Measurements from ENCODE around the gene DHX32. TPM values are rescaled to one million over a fixed set of nuclear protein-coding genes. Genes with fewer than 3 reads are reported as not detected.

DHX32 gene
- polyA plus RNA-seq, 1 donor (not counting 4 experiments of a cell fraction or from before 2014, with no cell fraction given): 48.3 TPM

DNA sequence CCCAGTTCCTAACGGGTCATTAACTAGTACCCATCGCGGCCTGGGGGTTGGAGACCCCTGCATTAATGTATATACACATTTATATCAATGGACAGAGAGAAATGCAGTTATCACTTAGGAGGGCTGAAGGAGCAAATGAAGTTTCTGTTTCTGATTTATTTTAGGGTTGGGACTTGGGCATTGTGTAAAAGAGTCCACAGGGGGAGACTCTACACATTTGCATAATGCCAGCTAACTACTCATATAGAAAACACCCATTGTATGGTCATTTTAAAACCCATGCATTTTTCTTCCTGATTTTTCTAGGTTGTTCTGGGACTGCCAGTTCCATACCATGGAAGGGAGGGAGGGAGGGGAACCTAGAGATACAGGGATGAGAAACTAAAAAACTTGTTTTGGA, 34.2 kb downstream of the DHX32 start:
- Histone ChIP-seq H3K36me3 (ENCODE audit: control insufficient read depth in 2 of 2, extremely low read depth in 1 of 2, insufficient read depth in 2 of 2, low read length in 2 of 2) (peaks cover 11 to 20% of the 10 kb centered on the region in 2 experiments), H3K79me2 (ENCODE audit: control insufficient read depth, insufficient read depth, low read length) (no peaks in the 10 kb centered on the region), H3K9me1 (ENCODE audit: control insufficient read depth, extremely low read depth, insufficient read depth, low read length) (no peaks in the 10 kb centered on the region), H3K4me2 (ENCODE audit: control insufficient read depth, extremely low read depth, insufficient read depth, low read depth, low read length) (no peak overlapping the region), H3K27me3 (ENCODE audit: control insufficient read depth, extremely low read depth, insufficient read depth, low read length) (no peaks in the 10 kb centered on the region), H3K4me3 (ENCODE audit: control insufficient read depth in 2 of 3, extremely low read depth in 1 of 3, insufficient read depth in 2 of 3, low read depth in 1 of 3, low read length in 3 of 3) (no peak overlapping the region), H3K4me1 (ENCODE audit: control insufficient read depth, extremely low read depth, insufficient read depth, low read length) (no peaks in the 10 kb centered on the region), H4K20me1 (ENCODE audit: control insufficient read depth, extremely low read depth, insufficient read depth, low read length) (no peaks in the 10 kb centered on the region), H2AFZ (ENCODE audit: control insufficient read depth, low read length) (no peak overlapping the region), H3K9me3 (ENCODE audit: control insufficient read depth, low read depth, low read length) (no peaks in the 10 kb centered on the region), H3K27ac (ENCODE audit: control insufficient read depth, insufficient read depth, low read length) (no peak overlapping the region), H3K9ac (ENCODE audit: control insufficient read depth, extremely low read depth, insufficient read depth, low read length) (no peak overlapping the region)
- DNase-seq (ENCODE audit: low read depth, low spot score) (no peak), FAIRE-seq (no peak)
- dilution Hi-C loops (cut with MboI; ENCODE audit: extremely low pct_ligation_motif_present, low sequenced_read_pairs): no loop called here
- no peak for TF ChIP-seq EZH2 (IDR thresholded peaks at IDR 0.05; ENCODE audit: low read length)
- TF ChIP-seq, protein P1, sequence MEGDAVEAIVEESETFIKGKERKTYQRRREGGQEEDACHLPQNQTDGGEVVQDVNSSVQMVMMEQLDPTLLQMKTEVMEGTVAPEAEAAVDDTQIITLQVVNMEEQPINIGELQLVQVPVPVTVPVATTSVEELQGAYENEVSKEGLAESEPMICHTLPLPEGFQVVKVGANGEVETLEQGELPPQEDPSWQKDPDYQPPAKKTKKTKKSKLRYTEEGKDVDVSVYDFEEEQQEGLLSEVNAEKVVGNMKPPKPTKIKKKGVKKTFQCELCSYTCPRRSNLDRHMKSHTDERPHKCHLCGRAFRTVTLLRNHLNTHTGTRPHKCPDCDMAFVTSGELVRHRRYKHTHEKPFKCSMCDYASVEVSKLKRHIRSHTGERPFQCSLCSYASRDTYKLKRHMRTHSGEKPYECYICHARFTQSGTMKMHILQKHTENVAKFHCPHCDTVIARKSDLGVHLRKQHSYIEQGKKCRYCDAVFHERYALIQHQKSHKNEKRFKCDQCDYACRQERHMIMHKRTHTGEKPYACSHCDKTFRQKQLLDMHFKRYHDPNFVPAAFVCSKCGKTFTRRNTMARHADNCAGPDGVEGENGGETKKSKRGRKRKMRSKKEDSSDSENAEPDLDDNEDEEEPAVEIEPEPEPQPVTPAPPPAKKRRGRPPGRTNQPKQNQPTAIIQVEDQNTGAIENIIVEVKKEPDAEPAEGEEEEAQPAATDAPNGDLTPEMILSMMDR (optimal IDR thresholded peaks at IDR 0.05 in 1 of 3, IDR thresholded peaks at IDR 0.05 in 1 of 3, conservative IDR thresholded peaks at IDR 0.05 in 1 of 3; ENCODE audit: extremely low read depth in 1 of 3, insufficient read depth in 2 of 3, low read length in 3 of 3): no peak

DNA sequence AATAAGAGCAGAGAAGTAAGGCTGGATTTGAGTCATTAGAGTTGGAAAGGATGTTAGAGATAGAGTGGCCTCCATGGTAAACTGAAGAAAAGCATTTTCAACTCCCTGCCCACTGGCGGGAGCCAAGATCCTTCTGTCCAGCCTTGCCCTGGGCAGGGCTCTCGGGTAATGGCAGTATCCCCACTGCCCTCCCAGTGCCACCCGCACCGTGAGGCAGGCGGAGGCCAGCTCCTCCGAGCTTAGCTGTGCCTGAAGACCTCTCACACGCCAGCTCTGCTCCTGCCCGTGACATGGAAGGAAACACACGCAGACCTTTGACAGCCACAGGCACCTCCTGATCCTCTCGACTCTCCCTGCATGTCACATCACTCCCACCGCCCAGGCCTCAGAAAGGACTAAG, 35.5 kb downstream of the DHX32 start:
- H3K27me3 ChIP-seq (ENCODE audit: control insufficient read depth, extremely low read depth, insufficient read depth, low read length): no peaks in the 10 kb centered on the region
- no peaks in the 10 kb centered on the region for H3K9me3 ChIP-seq (ENCODE audit: control insufficient read depth, low read depth, low read length)
- no peak overlapping the region for H3K27ac ChIP-seq (ENCODE audit: control insufficient read depth, insufficient read depth, low read length)
- no peak overlapping the region for H2AFZ ChIP-seq (ENCODE audit: control insufficient read depth, low read length)
- no peaks in the 10 kb centered on the region for H3K9me1 ChIP-seq (ENCODE audit: control insufficient read depth, extremely low read depth, insufficient read depth, low read length)
- no peak overlapping the region for H3K4me3 ChIP-seq (ENCODE audit: control insufficient read depth in 2 of 3, extremely low read depth in 1 of 3, insufficient read depth in 2 of 3, low read depth in 1 of 3, low read length in 3 of 3)
- dilution Hi-C loops (cut with MboI; ENCODE audit: extremely low pct_ligation_motif_present, low sequenced_read_pairs): no loop called here
- FAIRE-seq (no peak), DNase-seq (ENCODE audit: low read depth, low spot score) (no peak)
- H3K36me3 ChIP-seq (ENCODE audit: control insufficient read depth in 2 of 2, extremely low read depth in 1 of 2, insufficient read depth in 2 of 2, low read length in 2 of 2): peaks cover 11 to 20% of the 10 kb centered on the region in 2 experiments
- H3K9ac ChIP-seq (ENCODE audit: control insufficient read depth, extremely low read depth, insufficient read depth, low read length): no peak overlapping the region
- H3K4me1 ChIP-seq (ENCODE audit: control insufficient read depth, extremely low read depth, insufficient read depth, low read length): no peaks in the 10 kb centered on the region
- TF ChIP-seq, protein P1 (optimal IDR thresholded peaks at IDR 0.05 in 1 of 3, IDR thresholded peaks at IDR 0.05 in 1 of 3, conservative IDR thresholded peaks at IDR 0.05 in 1 of 3; ENCODE audit: extremely low read depth in 1 of 3, insufficient read depth in 2 of 3, low read length in 3 of 3): no peak
- H3K79me2 ChIP-seq (ENCODE audit: control insufficient read depth, insufficient read depth, low read length): no peaks in the 10 kb centered on the region
- no peak overlapping the region for H3K4me2 ChIP-seq (ENCODE audit: control insufficient read depth, extremely low read depth, insufficient read depth, low read depth, low read length)
- H4K20me1 ChIP-seq (ENCODE audit: control insufficient read depth, extremely low read depth, insufficient read depth, low read length): no peaks in the 10 kb centered on the region
